Endometrium (tissue), 2 donors: Measurements from ENCODE around the gene GNG7.
A peak's percentile ranks its signal among the peaks of the same experiment; 100 is the strongest.
"Not testable (repeated sequence)": the region's sequence is repeated elsewhere in the genome, so short reads cannot be mapped to it uniquely, and the experiment has no call there.

Experiments used
- FAIRE-seq: peaks from 2 replicates; lab custom pipeline; 2012; peaks lifted over from hg19 to GRCh38; lab: Jason Lieb, UNC
- donor health status: control.
- donor health status: control.

Gene GNG7

GRCh38 chr19:2533686-2534422 lies 168.6 kb downstream of the GNG7 start:
- no peak for FAIRE-seq

GRCh38 chr19:2533072-2533425 lies 169.4 kb downstream of the GNG7 start:
- FAIRE-seq: peak; percentile 41

GRCh38 chr19:2532252-2533071 lies 170.0 kb downstream of the GNG7 start:
- FAIRE-seq: no peak

- FAIRE-seq: not testable (repeated sequence)
Measured at GRCh38 chr19:2529942-2530341, 172.6 kb downstream of the GNG7 start.

GRCh38 chr19:2529473-2529918 lies 173.0 kb downstream of the GNG7 start:
- FAIRE-seq: no peak

GRCh38 chr19:2528675-2529101 lies 173.8 kb downstream of the GNG7 start:
- no peak for FAIRE-seq

- no peak for FAIRE-seq
Measured at GRCh38 chr19:2527686-2528085, 174.8 kb downstream of the GNG7 start.

GRCh38 chr19:2527171-2527570 lies 175.3 kb downstream of the GNG7 start:
- FAIRE-seq: no peak

- no peak for FAIRE-seq
Measured at GRCh38 chr19:2524840-2525723, 177.4 kb downstream of the GNG7 start.

- no peak for FAIRE-seq
Measured at GRCh38 chr19:2524361-2524839, 178.1 kb downstream of the GNG7 start.

- peak; percentile 29 for FAIRE-seq
Measured at GRCh38 chr19:2523630-2524311, 178.7 kb downstream of the GNG7 start.

- no peak for FAIRE-seq
Measured at GRCh38 chr19:2519482-2519881, 183.0 kb downstream of the GNG7 start.

- not testable (repeated sequence) for FAIRE-seq
Measured at GRCh38 chr19:2518856-2519255, 183.6 kb downstream of the GNG7 start.

GRCh38 chr19:2517881-2518601 lies 184.5 kb downstream of the GNG7 start:
- no peak for FAIRE-seq

GRCh38 chr19:2516727-2517126 lies 185.8 kb downstream of the GNG7 start:
- FAIRE-seq: no peak

- no peak for FAIRE-seq
Measured at GRCh38 chr19:2514981-2515518, 187.4 kb downstream of the GNG7 start.

- no peak for FAIRE-seq
Measured at GRCh38 chr19:2512523-2513431, 189.7 kb downstream of the GNG7 start.

GRCh38 chr19:2511991-2512390 lies 190.5 kb downstream of the GNG7 start:
- no peak for FAIRE-seq

- FAIRE-seq: no peak
Measured at GRCh38 chr19:2511570-2511969, 190.9 kb downstream of the GNG7 start.

- FAIRE-seq: no peak
Measured at GRCh38 chr19:2509096-2509495, 193.4 kb downstream of the GNG7 start.
